Activated T-cell treated with anti-CD3 and anti-CD28 coated beads for 1 hour (primary cell): ENCODE data around the gene IFIT3.
"Not testable (repeated sequence)": the region's sequence is repeated elsewhere in the genome, so short reads cannot be mapped to it uniquely, and the experiment has no call there.

Experiments
- DNase-seq: peaks from one replicate; pipeline ENCODE4 v3.0.0-alpha.2; 2020; ENCODE audit warnings: low read depth

The IFIT3 gene

GRCh38 chr10:89337484-89337883 lies 9.7 kb downstream of the IFIT3 start:
- DNase-seq, result no peak

- DNase-seq, result no peak
These were observed 10.9 kb downstream of the IFIT3 start for GRCh38 chr10:89338713-89339112.

- no peak for DNase-seq
These were observed 12.1 kb downstream of the IFIT3 start for GRCh38 chr10:89339875-89340274.

- no peak for DNase-seq
These were observed 13.9 kb downstream of the IFIT3 start for GRCh38 chr10:89341649-89342048.

GRCh38 chr10:89342206-89342958 lies 14.6 kb downstream of the IFIT3 start:
- DNase-seq, result no peak

GRCh38 chr10:89343089-89343767 lies 15.4 kb downstream of the IFIT3 start:
- no peak for DNase-seq

GRCh38 chr10:89344156-89344555 lies 16.4 kb downstream of the IFIT3 start:
- DNase-seq, result no peak

GRCh38 chr10:89345367-89346000 lies 17.7 kb downstream of the IFIT3 start:
- DNase-seq, result no peak

- no peak for DNase-seq
These were observed 18.8 kb downstream of the IFIT3 start for GRCh38 chr10:89346405-89347254.

- DNase-seq, result no peak
These were observed 20.1 kb downstream of the IFIT3 start for GRCh38 chr10:89347701-89348457.

GRCh38 chr10:89348481-89348880 lies 20.7 kb downstream of the IFIT3 start:
- no peak for DNase-seq

GRCh38 chr10:89348975-89349374 lies 21.2 kb downstream of the IFIT3 start:
- no peak for DNase-seq

- not testable (repeated sequence) for DNase-seq
These were observed 23.0 kb downstream of the IFIT3 start for GRCh38 chr10:89350631-89351315.

GRCh38 chr10:89351412-89351779 lies 23.6 kb downstream of the IFIT3 start:
- DNase-seq, result no peak

GRCh38 chr10:89351780-89352597 lies 24.2 kb downstream of the IFIT3 start:
- no peak for DNase-seq

GRCh38 chr10:89352802-89353201 lies 25.0 kb downstream of the IFIT3 start:
- DNase-seq, result no peak

- no peak for DNase-seq
These were observed 27.7 kb downstream of the IFIT3 start for GRCh38 chr10:89355394-89355931.

- DNase-seq, result no peak
These were observed 29.3 kb downstream of the IFIT3 start for GRCh38 chr10:89357096-89357495.

GRCh38 chr10:89357975-89358374 lies 30.2 kb downstream of the IFIT3 start:
- DNase-seq, result no peak

- no peak for DNase-seq
These were observed 32.4 kb downstream of the IFIT3 start for GRCh38 chr10:89360157-89360556.
